ENCODE results near the gene CUL7. TPM values are rescaled to one million over a fixed set of nuclear protein-coding genes. Genes with fewer than 3 reads are reported as not detected.

Gene CUL7
- total and polyA plus RNA-seq, 2 donors (not counting 1 experiment from before 2014, with no cell fraction given) = 17.4 to 21.4 TPM

- Mint-ChIP-seq H3K27ac (no peak overlapping the region), H3K9me3 (ENCODE audit: insufficient read depth) (no peaks in the 10 kb centered on the region), H3K27me3 (no peaks in the 10 kb centered on the region), H3K4me1 (no peaks in the 10 kb centered on the region), H3K4me3 (no peak overlapping the region)
- ChIA-PET POLR2A (no interaction called here), CTCF (interaction anchor here (1.2 kb wide), 1 partner anchor 136 kb away, joined by 3 read pairs; no protein-coding TSS in a partner anchor)
- Histone ChIP-seq H3K4me1 (ENCODE audit: control insufficient read depth in 2 of 2, insufficient read depth in 2 of 2, low read length in 2 of 2) (no peaks in the 10 kb centered on the region), H3K27me3 (replicated peaks in 1 of 4; ENCODE audit: control extremely low read depth in 1 of 4, control insufficient read depth in 3 of 4, insufficient read depth in 4 of 4, low read length in 3 of 4) (no peaks in the 10 kb centered on the region), H2AFZ (ENCODE audit: insufficient read depth, low read depth, low read length, poor library complexity, severe bottlenecking) (no peak overlapping the region), H3K36me3 (replicated peaks in 1 of 2; ENCODE audit: control extremely low read depth in 1 of 2, control insufficient read depth in 1 of 2, extremely low read depth in 1 of 2, insufficient read depth in 2 of 2, low read length in 1 of 2) (peaks cover 0 to 40% of the 10 kb centered on the region in 2 experiments), H3K9ac (ENCODE audit: low read length) (no peak overlapping the region), H3K79me2 (ENCODE audit: control insufficient read depth, insufficient read depth, low read length) (no peaks in the 10 kb centered on the region), H3K27ac (ENCODE audit: low read length in 2 of 2) (no peak overlapping the region), H3K4me3 (ENCODE audit: control extremely low read depth in 1 of 5, extremely low read depth in 1 of 5, insufficient read depth in 1 of 5, low read depth in 2 of 5, low read length in 4 of 5) (no peak overlapping the region), H3K4me2 (replicated peaks; ENCODE audit: low read depth, low read length, poor library complexity, severe bottlenecking) (no peak overlapping the region), H4K20me1 (ENCODE audit: control insufficient read depth, insufficient read depth, low read length, poor library complexity, severe bottlenecking) (no peaks in the 10 kb centered on the region), H3K9me3 (ENCODE audit: control extremely low read depth in 1 of 3, control insufficient read depth in 2 of 3, insufficient read depth in 1 of 3, low read length in 2 of 3) (no peaks in the 10 kb centered on the region)
- TF ChIP-seq CTCF (IDR thresholded peaks at IDR 0.05) = no peak
- no peak for TF ChIP-seq EZH2 (IDR thresholded peaks at IDR 0.05; ENCODE audit: borderline replicate concordance, insufficient read depth, low read depth, low read length, poor library complexity, severe bottlenecking)
- DNase-seq (no peak), ATAC-seq (ENCODE audit: low read depth) (no peak)
- intact Hi-C loops (cut with micrococcal nuclease) = no loop called here
- WGBS (ENCODE audit: insufficient coverage) = 97% methylated on average over 7 of the region's 9 CpGs
Observed at GRCh38 chr6:43037706-43038105, 15.9 kb downstream of the CUL7 start.

- no peak overlapping the region for H3K4me3 ChIP-seq (ENCODE audit: control extremely low read depth in 1 of 5, extremely low read depth in 1 of 5, insufficient read depth in 1 of 5, low read depth in 2 of 5, low read length in 4 of 5)
- Mint-ChIP-seq H3K9me3 (ENCODE audit: insufficient read depth) (no peaks in the 10 kb centered on the region), H3K4me3 (no peak overlapping the region), H3K27me3 (no peaks in the 10 kb centered on the region), H3K4me1 (no peaks in the 10 kb centered on the region), H3K27ac (no peak overlapping the region)
- H3K9ac ChIP-seq (ENCODE audit: low read length) = no peak overlapping the region
- H3K4me1 ChIP-seq (ENCODE audit: control insufficient read depth in 2 of 2, insufficient read depth in 2 of 2, low read length in 2 of 2) = no peaks in the 10 kb centered on the region
- no peak for TF ChIP-seq EZH2 (IDR thresholded peaks at IDR 0.05; ENCODE audit: borderline replicate concordance, insufficient read depth, low read depth, low read length, poor library complexity, severe bottlenecking)
- TF ChIP-seq CTCF (IDR thresholded peaks at IDR 0.05) = no peak
- ATAC-seq (ENCODE audit: low read depth) (no peak), DNase-seq (no peak)
- CTCF ChIA-PET = interaction anchor here (1.2 kb wide), 1 partner anchor 135 kb away, joined by 3 read pairs; no protein-coding TSS in a partner anchor
- no peaks in the 10 kb centered on the region for H4K20me1 ChIP-seq (ENCODE audit: control insufficient read depth, insufficient read depth, low read length, poor library complexity, severe bottlenecking)
- no peak overlapping the region for H2AFZ ChIP-seq (ENCODE audit: insufficient read depth, low read depth, low read length, poor library complexity, severe bottlenecking)
- intact Hi-C loops (cut with micrococcal nuclease) = no loop called here
- peaks cover 0 to 38% of the 10 kb centered on the region in 2 experiments for H3K36me3 ChIP-seq (replicated peaks in 1 of 2; ENCODE audit: control extremely low read depth in 1 of 2, control insufficient read depth in 1 of 2, extremely low read depth in 1 of 2, insufficient read depth in 2 of 2, low read length in 1 of 2)
- H3K27me3 ChIP-seq (replicated peaks in 1 of 4; ENCODE audit: control extremely low read depth in 1 of 4, control insufficient read depth in 3 of 4, insufficient read depth in 4 of 4, low read length in 3 of 4) = no peaks in the 10 kb centered on the region
- POLR2A ChIA-PET = no interaction called here
- no peak overlapping the region for H3K27ac ChIP-seq (ENCODE audit: low read length in 2 of 2)
- no peaks in the 10 kb centered on the region for H3K9me3 ChIP-seq (ENCODE audit: control extremely low read depth in 1 of 3, control insufficient read depth in 2 of 3, insufficient read depth in 1 of 3, low read length in 2 of 3)
- H3K79me2 ChIP-seq (ENCODE audit: control insufficient read depth, insufficient read depth, low read length) = no peaks in the 10 kb centered on the region
- no peak overlapping the region for H3K4me2 ChIP-seq (replicated peaks; ENCODE audit: low read depth, low read length, poor library complexity, severe bottlenecking)
- 89% methylated on average over 5 of the region's 5 CpGs for WGBS (ENCODE audit: insufficient coverage)
Observed at GRCh38 chr6:43037197-43037596, 16.5 kb downstream of the CUL7 start.

All from B cell (primary cell).